Stimulated activated CD8-positive, alpha-beta memory T cell treated with anti-CD3 and anti-CD28 coated beads, Interleukin-7, amount 100 ng/mL, for 24 hours (primary cell): ENCODE results near the gene OR6B3.
"Not testable (repeated sequence)": the region's sequence is repeated elsewhere in the genome, so short reads cannot be mapped to it uniquely, and the experiment has no call there.

ENCODE experiments used
- DNase-seq: peaks from one replicate; pipeline ENCODE4 v3.0.0-alpha.2; 2020; ENCODE audit warnings: low read depth

Gene OR6B3

GRCh38 chr2:240053173-240054155, at the start of gene OR6B3:
TSS of gene OR6B3 (minus strand) at chr2:240053521.
- no peak for DNase-seq

DNA sequence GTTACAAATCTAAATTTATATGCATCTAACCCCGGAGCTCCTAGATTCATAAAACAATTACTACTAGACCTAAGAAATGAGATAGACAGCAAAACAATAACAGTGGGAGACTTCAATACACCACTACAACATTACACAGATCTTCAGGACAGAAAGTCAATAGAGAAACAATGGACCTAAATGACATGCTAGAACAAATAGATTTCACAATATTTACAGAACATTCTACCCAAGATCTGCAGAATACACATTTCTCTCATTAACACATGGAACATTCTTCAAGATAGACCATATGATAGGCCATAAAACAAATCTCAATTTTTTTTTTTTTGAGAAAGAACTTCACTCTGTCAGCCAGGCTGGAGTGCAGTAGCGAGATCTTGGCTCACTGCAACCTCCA, 45.0 kb upstream of the OR6B3 start:
- DNase-seq: no peak

- DNase-seq: no peak
Measured at GRCh38 chr2:240095556-240096523, 42.5 kb upstream of the OR6B3 start.

DNA sequence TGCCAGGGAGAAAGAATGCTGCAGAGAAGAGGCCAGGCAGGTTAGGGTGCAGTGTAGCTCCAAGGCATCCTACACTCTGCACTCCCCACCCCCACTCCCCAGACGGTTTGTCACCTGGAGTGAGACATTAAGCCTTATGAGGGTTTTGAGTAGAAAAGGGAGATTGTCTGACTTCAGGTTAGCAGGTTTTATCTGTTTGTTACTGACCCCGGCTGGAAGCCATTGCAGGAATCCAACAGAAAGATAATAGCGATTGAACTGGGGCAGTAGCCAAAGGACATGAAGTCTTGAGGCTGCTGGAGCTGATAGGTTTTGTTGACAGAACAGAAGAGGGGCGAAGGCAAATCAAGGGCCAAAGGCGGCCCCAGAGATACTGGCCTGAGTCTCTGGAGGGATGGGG, 36.0 kb upstream of the OR6B3 start:
- no peak for DNase-seq

DNA sequence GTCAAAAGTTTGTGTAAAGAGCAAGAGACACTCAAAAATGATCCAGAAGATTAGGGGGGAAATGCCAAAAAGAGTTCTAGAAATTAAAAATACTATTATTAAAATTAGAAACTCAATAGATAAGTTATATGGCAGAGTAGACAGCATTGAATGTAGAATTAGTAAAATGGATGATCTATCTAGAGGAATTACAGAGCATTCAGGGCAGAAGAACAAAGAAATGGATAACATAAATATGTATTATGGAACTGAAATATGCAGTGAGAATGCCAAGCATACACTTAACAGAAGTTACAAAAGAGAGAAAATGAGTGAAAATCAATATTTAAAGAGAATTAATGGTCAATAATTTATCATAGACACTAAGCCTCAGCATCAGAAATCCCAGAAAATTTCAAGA, 33.2 kb upstream of the OR6B3 start:
- DNase-seq: no peak

DNA sequence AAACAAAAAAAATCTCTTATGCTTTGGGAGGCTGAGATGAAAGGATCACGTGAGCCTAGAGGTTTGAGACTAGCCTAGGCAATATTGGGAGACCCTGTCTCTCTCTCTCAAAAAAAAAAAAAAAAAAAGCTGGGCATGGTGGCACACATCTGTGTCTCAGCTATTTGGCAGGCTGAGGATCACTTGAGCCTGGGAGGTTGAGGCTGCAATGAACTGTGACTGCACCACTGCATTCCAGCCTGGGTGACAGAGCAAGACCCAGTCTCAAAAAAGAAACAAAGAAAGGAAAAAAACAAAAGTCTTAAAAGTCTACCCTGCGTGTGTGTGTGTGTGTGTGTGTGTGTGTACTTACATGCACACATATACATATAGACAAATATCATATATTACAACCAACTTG, 25.3 kb upstream of the OR6B3 start:
- DNase-seq: no peak

DNA sequence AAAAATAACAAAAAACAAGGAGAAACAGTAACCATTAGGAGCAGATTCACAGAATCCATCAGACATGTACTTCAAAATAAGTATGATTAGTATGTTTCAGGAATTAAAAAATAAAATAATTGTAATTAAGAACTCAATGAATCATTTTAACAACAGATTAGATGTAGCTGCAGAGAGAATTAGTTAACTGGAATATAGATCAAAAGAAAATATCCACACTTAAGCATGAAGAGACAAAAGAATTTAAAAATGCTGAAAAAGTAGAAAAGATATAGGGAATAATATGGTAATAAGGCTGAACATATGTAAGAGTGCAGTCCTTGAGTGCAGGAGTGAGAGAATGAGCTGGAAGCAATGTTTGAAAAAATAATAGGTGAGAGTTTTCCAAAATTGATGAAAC, 24.1 kb upstream of the OR6B3 start:
- no peak for DNase-seq

DNA sequence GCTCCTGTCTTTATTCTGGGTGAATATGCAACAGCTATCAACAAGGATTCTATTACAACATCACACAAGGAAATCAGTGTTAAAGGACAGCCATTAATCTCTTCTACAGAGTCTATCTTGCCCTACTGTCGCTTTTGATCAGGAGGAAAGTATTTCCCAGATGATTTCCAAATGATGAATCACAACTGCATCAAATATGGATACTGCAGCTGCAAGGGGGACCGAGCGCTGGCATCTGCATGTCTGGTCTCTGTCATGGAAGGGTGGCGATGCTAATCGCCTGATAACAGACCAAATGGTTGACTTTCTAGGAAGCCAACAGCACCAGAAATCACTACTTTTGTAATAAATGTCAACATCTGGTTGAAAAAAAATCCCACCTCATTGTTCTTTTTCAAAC, 21.2 kb upstream of the OR6B3 start:
- DNase-seq: no peak

DNA sequence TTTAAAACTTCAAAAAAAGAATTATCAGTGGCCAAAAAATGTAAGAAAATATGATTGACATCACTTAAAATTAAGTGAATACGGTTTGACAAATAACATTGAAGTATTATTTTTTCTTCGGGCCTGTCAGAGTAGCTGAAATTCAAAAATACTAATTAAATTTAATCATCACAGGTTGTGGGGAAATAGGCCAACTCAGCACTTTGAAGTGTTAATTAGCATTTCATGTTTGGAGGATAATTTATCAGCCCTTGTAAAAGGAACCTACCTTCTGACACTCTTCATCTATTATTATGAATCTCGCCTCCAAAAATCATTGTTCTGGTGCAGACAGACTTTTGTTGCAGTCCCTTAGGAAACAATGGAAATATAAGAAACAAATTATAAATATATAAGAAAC, 17.6 kb upstream of the OR6B3 start:
- DNase-seq: no peak

DNA sequence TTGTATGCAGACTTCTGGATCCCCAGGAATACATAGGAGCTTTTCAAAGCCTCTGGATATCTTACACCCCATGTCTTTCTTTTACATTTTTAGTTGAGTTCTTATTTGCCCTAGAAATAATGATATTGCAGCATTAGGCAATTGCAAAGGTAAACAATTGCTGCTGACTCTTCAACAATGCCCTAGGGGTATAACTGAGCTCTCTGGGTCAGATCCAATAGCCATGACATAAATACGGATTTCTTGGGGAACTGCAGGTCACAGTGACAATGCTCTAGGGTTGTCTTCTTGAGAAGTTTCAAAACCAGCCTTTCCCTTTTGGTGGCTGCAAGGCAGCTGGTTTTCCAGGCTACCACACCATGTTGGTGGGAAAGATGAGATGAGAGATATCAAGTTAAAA, 16.5 kb upstream of the OR6B3 start:
- no peak for DNase-seq

DNA sequence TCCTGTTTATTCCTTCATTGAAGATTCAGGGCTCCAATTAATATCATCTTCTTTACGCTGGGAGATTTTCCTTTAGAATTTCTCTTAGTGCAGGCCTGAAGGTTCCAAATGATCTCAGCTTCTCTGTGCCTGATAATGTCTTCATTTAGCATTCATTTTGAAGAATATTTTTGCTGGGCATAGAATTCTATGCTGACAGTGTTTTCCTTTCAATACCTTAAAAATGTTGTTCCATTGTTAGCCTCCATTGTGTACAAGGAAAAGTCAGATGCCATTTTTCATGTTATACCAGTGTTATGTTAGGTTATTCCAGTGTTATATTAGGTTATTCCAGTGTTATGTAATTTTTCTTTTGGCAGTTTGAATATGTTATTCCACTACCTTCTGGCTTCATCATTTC, 14.9 kb upstream of the OR6B3 start:
- DNase-seq: no peak

DNA sequence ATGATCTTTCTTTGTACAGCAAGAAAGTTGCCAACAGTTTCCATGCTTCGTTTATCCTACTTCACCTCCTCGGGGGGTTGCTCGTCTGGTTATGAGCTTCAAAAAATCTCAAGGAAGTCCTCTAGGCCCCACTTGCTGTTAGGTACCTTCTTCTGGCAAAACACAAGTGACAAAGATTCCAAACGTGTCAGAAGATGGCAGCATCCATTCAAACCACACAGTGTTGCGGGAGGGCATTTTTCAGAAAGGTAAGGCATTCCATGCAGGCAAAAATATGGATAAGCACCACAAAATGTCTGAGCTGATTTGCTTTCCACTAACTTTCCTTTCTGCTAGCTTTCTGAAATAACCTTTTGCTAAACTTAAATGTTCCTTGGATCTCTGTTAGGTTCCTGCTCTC, 13.2 kb upstream of the OR6B3 start:
- no peak for DNase-seq

- no peak for DNase-seq
Measured at GRCh38 chr2:240064898-240065297, 11.6 kb upstream of the OR6B3 start.

DNA sequence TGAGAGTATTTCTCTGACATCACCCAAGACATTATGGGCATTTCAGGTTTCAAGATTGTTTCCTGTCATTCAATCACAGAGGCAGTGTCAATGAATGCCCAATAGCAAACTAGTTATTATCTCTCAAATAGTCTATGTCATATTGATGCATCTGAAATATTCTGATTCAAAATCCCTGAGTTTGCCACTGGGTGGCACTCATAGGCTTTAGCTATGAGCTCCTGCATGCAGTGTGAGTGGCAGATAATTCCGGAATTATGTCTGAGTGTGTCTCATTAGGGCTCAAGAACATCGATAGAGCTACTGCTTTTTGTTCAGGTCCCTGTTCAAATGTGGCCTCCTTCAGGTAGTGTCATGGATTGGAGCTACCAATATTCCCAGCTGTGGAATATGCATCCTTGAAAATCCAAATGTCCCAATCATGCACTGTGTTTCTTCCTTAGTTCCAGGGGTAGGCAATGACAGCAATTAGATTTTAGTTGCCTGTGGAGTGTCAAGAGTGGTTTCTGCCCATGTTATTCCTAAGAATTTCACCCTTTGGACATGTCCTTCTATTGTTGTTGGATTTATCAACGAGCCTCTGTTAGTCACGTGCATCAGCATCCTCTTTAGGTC, 7.8 kb upstream of the OR6B3 start:
- no peak for DNase-seq

DNA sequence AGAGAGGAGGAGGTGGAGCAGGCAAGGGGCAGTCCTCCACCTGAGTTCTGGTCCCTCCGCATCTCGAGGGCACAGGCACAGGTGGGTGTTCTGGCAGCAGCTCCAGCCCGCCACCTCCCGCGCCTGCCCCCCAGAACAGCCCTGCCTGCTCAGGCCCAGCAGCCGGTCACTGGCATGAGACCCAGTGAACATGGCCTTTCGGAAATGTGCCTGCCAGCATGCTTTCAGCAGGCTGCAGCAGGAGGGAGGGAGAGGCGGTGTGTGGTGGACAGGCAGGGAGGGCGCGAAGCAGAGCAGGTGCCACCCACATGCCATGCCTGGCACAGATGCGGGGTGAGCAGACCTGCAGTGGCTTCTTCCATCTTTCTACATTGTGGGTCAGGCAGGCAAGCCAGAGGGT, 3.4 kb upstream of the OR6B3 start:
- no peak for DNase-seq

DNA sequence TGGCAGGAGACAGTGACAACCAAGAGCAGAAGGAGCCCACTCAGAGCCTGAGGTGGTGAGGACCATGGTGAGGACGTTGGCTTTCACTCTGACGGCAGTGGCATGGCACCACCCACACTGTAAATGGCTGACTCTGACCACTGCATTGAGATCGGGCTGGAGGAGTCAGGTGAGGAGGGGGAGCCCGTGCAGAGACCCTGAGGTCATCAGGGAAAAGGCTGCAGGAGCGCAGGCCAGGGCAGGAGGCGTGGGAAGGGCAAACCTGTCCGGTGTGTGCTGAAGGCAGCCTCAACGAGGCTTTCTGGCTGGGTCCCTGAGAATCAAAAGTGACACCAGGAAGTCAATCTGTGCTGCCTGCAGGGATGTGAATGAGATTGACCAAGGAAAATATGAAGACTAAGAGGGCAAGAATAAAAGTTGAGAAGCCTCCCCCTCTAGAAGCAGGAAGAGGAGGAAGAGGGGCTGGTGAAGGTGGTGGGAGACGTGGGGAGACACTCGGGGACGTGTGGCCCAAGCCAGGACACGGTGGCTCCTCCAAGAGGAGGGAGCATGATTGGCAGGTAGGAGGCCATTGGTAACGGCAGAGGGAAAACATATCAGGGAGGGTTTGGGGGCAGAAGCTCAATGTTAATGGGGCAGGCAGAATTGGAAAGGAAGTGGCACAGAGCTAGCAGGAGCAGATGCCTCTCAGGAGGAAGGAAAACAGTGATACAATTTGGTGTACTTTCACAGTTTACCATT, 2.0 kb upstream of the OR6B3 start:
- no peak for DNase-seq

DNA sequence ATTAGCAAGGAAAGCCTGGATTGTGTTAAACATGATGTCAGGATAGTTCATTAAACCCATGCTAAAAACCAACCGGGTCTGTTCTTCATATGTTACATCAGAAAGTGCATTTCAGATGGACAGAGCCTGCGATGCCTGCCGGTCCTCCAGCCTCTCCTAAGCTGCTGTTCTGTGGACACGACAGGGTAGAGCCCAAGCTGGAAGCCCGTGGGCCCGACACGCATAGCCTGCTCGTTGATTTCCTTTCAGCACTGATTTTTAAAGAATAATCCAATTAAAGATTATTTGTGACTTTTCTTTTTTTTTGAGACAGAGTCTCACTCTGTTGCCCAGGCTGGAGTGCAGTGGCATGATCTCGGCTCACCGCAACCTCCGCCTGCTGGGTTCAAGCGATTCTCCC, 797 bp downstream of the OR6B3 start:
- no peak for DNase-seq

DNA sequence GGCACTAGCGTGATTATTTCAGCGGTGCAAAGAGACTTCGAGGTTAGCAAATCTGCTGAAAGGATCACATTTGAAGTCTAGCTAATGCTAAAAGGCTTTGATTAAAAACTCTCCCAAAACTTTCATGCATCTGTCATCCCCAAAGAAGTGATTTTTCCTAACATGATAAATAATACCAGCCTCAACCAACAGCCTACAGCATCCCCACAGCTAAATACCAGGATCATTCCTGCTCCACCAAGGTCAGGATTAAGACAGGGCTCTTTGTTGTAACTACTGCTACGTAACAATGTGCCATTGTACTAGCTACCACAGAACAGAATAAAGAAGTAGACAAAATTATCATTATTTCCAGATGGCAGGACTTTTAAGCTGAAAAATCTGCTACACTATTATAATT, 1.6 kb downstream of the OR6B3 start:
- DNase-seq: no peak

DNA sequence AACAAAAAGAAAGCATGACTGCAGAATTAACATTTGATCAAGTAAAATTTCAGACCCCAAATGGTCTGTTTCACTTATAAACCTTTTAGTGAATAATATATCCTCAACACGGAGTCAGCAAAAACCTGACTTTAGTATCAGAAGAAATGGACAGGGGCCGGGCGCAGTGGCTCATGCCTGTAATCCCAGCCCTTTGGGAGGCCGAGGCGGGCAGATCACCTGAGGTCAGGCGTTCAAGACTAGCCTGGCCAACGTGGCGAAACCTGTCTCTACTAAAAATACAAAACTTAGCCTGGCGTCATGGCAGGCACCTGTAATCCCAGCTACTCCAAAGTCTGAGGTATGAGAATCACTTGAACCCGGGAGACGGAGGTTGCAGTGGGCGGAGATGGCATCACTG, 3.0 kb downstream of the OR6B3 start:
- DNase-seq: no peak

GRCh38 chr2:240048237-240048636, 5.1 kb downstream of the OR6B3 start:
- no peak for DNase-seq

DNA sequence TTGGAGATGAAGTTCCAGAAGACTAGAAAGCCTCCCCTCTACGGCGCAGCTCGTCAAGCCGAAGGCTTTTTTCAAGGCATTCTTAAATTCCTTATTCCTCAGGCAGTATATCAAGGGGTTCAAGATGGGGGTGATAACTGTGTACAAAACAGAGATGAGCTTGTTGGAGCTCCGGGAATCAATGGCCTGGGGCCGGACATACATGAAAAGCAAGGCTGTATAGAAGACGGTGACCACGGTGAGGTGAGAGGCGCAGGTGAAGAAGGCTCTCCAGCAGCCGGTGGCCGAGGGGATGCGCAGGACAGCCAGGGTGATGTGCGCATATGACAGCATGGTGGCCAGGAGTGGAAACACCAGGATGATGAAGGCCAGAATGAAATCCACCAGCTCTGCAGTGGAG, 8.2 kb downstream of the OR6B3 start:
- DNase-seq: no peak

- not testable (repeated sequence) for DNase-seq
Measured at GRCh38 chr2:240044096-240044495, 9.2 kb downstream of the OR6B3 start.
